Natural killer cell treated with Interleukin-12 subunit alpha and Interleukin-12 subunit beta and Interleukin-15 and Interleukin-18, amount 100 ng/mL, for 72 hours (primary cell): ENCODE results near the gene RPL26. TPM values are rescaled to one million over a fixed set of nuclear protein-coding genes. Genes with fewer than 3 reads are reported as not detected.
A peak's percentile ranks its signal among the peaks of the same experiment; 100 is the strongest.

Source experiments
- ATAC-seq, 2 donors: fragments of 150-1000 bp; cut with Tn5 transposase in 1 of 2; sonication (Bioruptor Pico), chemical (Tn5 transposase) in 1 of 2; 2 replicates each; pipeline ENCODE4 v1.10.0; 2021
- DNase-seq: peaks from one replicate; pipeline ENCODE4 v3.0.0; 2022; ENCODE audit warnings: low spot score
- H3K27ac Mint-ChIP-seq, 2 donors: 1 replicate in 1 of 2; 2 replicates in 1 of 2; pipeline ENCODE4 v1.8.0; 2022; ENCODE audit warnings: mixed read lengths in 2 of 2, mild to moderate bottlenecking in 1 of 2, moderate library complexity in 1 of 2
- H3K27me3 Mint-ChIP-seq, 2 donors: 1 replicate in 1 of 2; 2 replicates in 1 of 2; pipeline ENCODE4 v1.8.0; 2022; ENCODE audit warnings: mixed read lengths in 2 of 2
- H3K36me3 Mint-ChIP-seq: one replicate; pipeline ENCODE4 v1.8.0; 2022; ENCODE audit warnings: mixed read lengths
- H3K4me1 Mint-ChIP-seq, 2 donors: 1 replicate in 1 of 2; 2 replicates in 1 of 2; pipeline ENCODE4 v1.8.0; 2022; ENCODE audit warnings: low read depth in 2 of 2, mixed read lengths in 2 of 2, mild to moderate bottlenecking in 1 of 2
- H3K4me3 Mint-ChIP-seq: one replicate; pipeline ENCODE4 v1.8.0; 2022; ENCODE audit warnings: mixed read lengths
- H3K9me3 Mint-ChIP-seq: 2 replicates; pipeline ENCODE4 v1.8.0; 2022; ENCODE audit warnings: mixed read lengths
- total RNA-seq, 2 donors: library from RNA; stranded (reverse); gene quantifications; one replicate each; pipeline ENCODE4 v1.2.3, GENCODE V29; 2022

The RPL26 gene
- total RNA-seq, 2 donors from 2014 or later = 884 to 1,221 TPM

GRCh38 chr17:8345052-8345690 is 37.8 kb downstream of the RPL26 start:
- no peaks in the 10 kb centered on the region for H3K4me1 Mint-ChIP-seq
- peaks cover 9 to 11% of the 10 kb centered on the region in 2 donors for H3K27me3 Mint-ChIP-seq
- H3K36me3 Mint-ChIP-seq = no peaks in the 10 kb centered on the region
- no peak overlapping the region for H3K27ac Mint-ChIP-seq
- no peaks in the 10 kb centered on the region for H3K9me3 Mint-ChIP-seq
- DNase-seq = no peak
- ATAC-seq = peak; percentile 51 to 65
- no peak overlapping the region for H3K4me3 Mint-ChIP-seq

- ATAC-seq = no peak
- Mint-ChIP-seq H3K36me3 (no peaks in the 10 kb centered on the region), H3K4me3 (no peak overlapping the region), H3K4me1 (peaks cover 4 to 7% of the 10 kb centered on the region in 2 donors), H3K27ac (no peak overlapping the region), H3K9me3 (no peaks in the 10 kb centered on the region), H3K27me3 (peaks cover 0 to 13% of the 10 kb centered on the region in 2 donors)
- no peak for DNase-seq
Measured at GRCh38 chr17:8341456-8341855, 41.5 kb downstream of the RPL26 start.

- Mint-ChIP-seq H3K4me3 (no peak within 1 kb of the TSS), H3K4me1 (peaks cover 4 to 7% of the 10 kb centered on the region in 2 donors), H3K27ac (no peak within 1 kb of the TSS), H3K27me3 (peaks cover 0 to 4% of the 10 kb centered on the region in 2 donors), H3K36me3 (no peaks in the 10 kb centered on the region), H3K9me3 (no peaks in the 10 kb centered on the region)
- DNase-seq (no peak), ATAC-seq (no peak)
Measured at GRCh38 chr17:8339540-8339939, 43.5 kb downstream of the RPL26 start, which contains the start of gene ODF4. TSS of gene ODF4 (plus strand) at chr17:8339840. CDS start at chr17:8340052, 212 bp downstream.

- no peaks in the 10 kb centered on the region for H3K36me3 Mint-ChIP-seq
- ATAC-seq (no peak), DNase-seq (no peak)
- peaks cover 0 to 4% of the 10 kb centered on the region in 2 donors for H3K27me3 Mint-ChIP-seq
- no peaks in the 10 kb centered on the region for H3K9me3 Mint-ChIP-seq
- no peak overlapping the region for H3K4me3 Mint-ChIP-seq
- no peak overlapping the region for H3K27ac Mint-ChIP-seq
- H3K4me1 Mint-ChIP-seq = peaks cover 4 to 7% of the 10 kb centered on the region in 2 donors
Measured at GRCh38 chr17:8338753-8339140, 44.2 kb downstream of the RPL26 start.

GRCh38 chr17:8337802-8338752 is 44.9 kb downstream of the RPL26 start:
- Mint-ChIP-seq H3K4me1 (peaks cover 4 to 7% of the 10 kb centered on the region in 2 donors), H3K36me3 (no peaks in the 10 kb centered on the region), H3K27ac (peak overlapping the region in 1 of 2 donors; percentile 5), H3K27me3 (peaks cover 0 to 4% of the 10 kb centered on the region in 2 donors), H3K9me3 (no peaks in the 10 kb centered on the region), H3K4me3 (no peak overlapping the region)
- ATAC-seq (no peak), DNase-seq (no peak)

GRCh38 chr17:8333281-8333680 is 49.7 kb downstream of the RPL26 start:
- H3K4me3 Mint-ChIP-seq = no peak overlapping the region
- peaks cover 4 to 5% of the 10 kb centered on the region in 2 donors for H3K4me1 Mint-ChIP-seq
- no peak for ATAC-seq
- no peaks in the 10 kb centered on the region for H3K9me3 Mint-ChIP-seq
- no peak overlapping the region for H3K27ac Mint-ChIP-seq
- DNase-seq = no peak
- peaks cover 0 to 7% of the 10 kb centered on the region in 2 donors for H3K27me3 Mint-ChIP-seq
- H3K36me3 Mint-ChIP-seq = no peaks in the 10 kb centered on the region

GRCh38 chr17:8332688-8333087 is 50.3 kb downstream of the RPL26 start:
- H3K27me3 Mint-ChIP-seq = peaks cover 0 to 7% of the 10 kb centered on the region in 2 donors
- no peak for ATAC-seq
- H3K36me3 Mint-ChIP-seq = no peaks in the 10 kb centered on the region
- peaks cover 0 to under 1% of the 10 kb centered on the region in 2 donors for H3K4me1 Mint-ChIP-seq
- H3K27ac Mint-ChIP-seq = no peak overlapping the region
- H3K9me3 Mint-ChIP-seq = no peaks in the 10 kb centered on the region
- H3K4me3 Mint-ChIP-seq = no peak overlapping the region
- DNase-seq = no peak

- ATAC-seq (no peak), DNase-seq (no peak)
- H3K27ac Mint-ChIP-seq = no peak overlapping the region
- no peaks in the 10 kb centered on the region for H3K4me1 Mint-ChIP-seq
- H3K27me3 Mint-ChIP-seq = peaks cover 0 to 5% of the 10 kb centered on the region in 2 donors
- no peak overlapping the region for H3K4me3 Mint-ChIP-seq
- no peaks in the 10 kb centered on the region for H3K36me3 Mint-ChIP-seq
- no peaks in the 10 kb centered on the region for H3K9me3 Mint-ChIP-seq
Measured at GRCh38 chr17:8332128-8332527, 50.9 kb downstream of the RPL26 start.

Other genes with a start within 250 kb of the RPL26 start
- gene PER1, start 230.8 kb downstream of the RPL26 start, total RNA-seq = 10 to 100 TPM; 16.9 to 42.7 TPM
- gene VAMP2, start 220.2 kb downstream of the RPL26 start, total RNA-seq = 10 to 100 TPM; 54.6 to 73.0 TPM
- gene TMEM107, start 206.8 kb downstream of the RPL26 start, total RNA-seq = 10 to 100 TPM; 31.5 to 43.5 TPM
- gene BORCS6, start 193.0 kb downstream of the RPL26 start, total RNA-seq = 10 to 100 TPM; 10.4 to 11.6 TPM
- 100 to 1,000 TPM in 1 of 2 donors, 10 to 100 TPM in 1; 90.2 to 199 TPM for gene AURKB, start 172.6 kb downstream of the RPL26 start, total RNA-seq
- 100 to 1,000 TPM in 1 of 2 donors, 10 to 100 TPM in 1; 79.6 to 110 TPM for gene CTC1, start 135.1 kb downstream of the RPL26 start, total RNA-seq
- 100 to 1,000 TPM in 1 of 2 donors, 10 to 100 TPM in 1; 77.1 to 257 TPM for gene PFAS, start 133.9 kb downstream of the RPL26 start, total RNA-seq
- gene RANGRF, start 94.5 kb downstream of the RPL26 start, total RNA-seq = 10 to 100 TPM; 46.9 to 62.8 TPM
- gene SLC25A35, start 87.8 kb downstream of the RPL26 start, total RNA-seq = 1 to 10 TPM; 4.4 to 5.2 TPM
- not detected for gene ARHGEF15, start 73.0 kb downstream of the RPL26 start, total RNA-seq
- not detected for gene ODF4, start 43.4 kb downstream of the RPL26 start, total RNA-seq
- gene RNF222, start 14.6 kb upstream of the RPL26 start, total RNA-seq = not detected
- 100 to 1,000 TPM in 1 of 2 donors, 10 to 100 TPM in 1; 94.9 to 101 TPM for gene NDEL1, start 52.7 kb upstream of the RPL26 start, total RNA-seq
- 1 to 10 TPM; 1.9 TPM for gene MYH10, start 247.5 kb upstream of the RPL26 start, total RNA-seq